Large intestine (tissue), 3 donors: ENCODE data around the gene ZNF775. TPM values are rescaled to one million over a fixed set of nuclear protein-coding genes. Genes with fewer than 3 reads are reported as not detected.

Experiments used
- DNase-seq, 2 donors: peaks; one replicate each; pipeline versions ENCODE4 v3.0.0 to v3.0.0-alpha.2; 2013
- H3K27ac ChIP-seq: one replicate; pipeline ENCODE4 v1.5.1; 2013; ENCODE audit warnings: low read length
- H3K27me3 ChIP-seq: 2 replicates; pipeline ENCODE4 v1.6.1; 2013; ENCODE audit warnings: low read length; ENCODE audit not compliant: control insufficient read depth, insufficient read depth
- H3K36me3 ChIP-seq: 2 replicates; pipeline ENCODE4 v1.6.1; 2013; ENCODE audit warnings: low read length; ENCODE audit not compliant: control insufficient read depth, insufficient read depth
- H3K4me1 ChIP-seq: one replicate; pipeline ENCODE4 v1.6.1; 2013; ENCODE audit warnings: low read length; ENCODE audit not compliant: control insufficient read depth, insufficient read depth
- H3K4me3 ChIP-seq: one replicate; pipeline ENCODE4 v1.5.1; 2013; ENCODE audit warnings: low read length
- H3K9me3 ChIP-seq: one replicate; pipeline ENCODE4 v1.6.1; 2013; ENCODE audit warnings: mild to moderate bottlenecking, low read depth, low read length, moderate library complexity; ENCODE audit not compliant: control insufficient read depth
- whole genome bisulfite sequencing: methylation state at CpG from one replicate; pipeline ENCODE4 v1.1.5; 2013; ENCODE audit warnings: low lambda C conversion rate; ENCODE audit not compliant: insufficient coverage; 5-methylcytosine and 5-hydroxymethylcytosine counted together
- polyA plus RNA-seq: library from polyadenylated mRNA; unstranded; fragments of 120-200 nt; gene quantifications from one replicate; pipeline ENCODE4 v1.2.1, GENCODE V29; 2013

Gene ZNF775
- polyA plus RNA-seq, 1 donor, result 5.2 TPM

DNA sequence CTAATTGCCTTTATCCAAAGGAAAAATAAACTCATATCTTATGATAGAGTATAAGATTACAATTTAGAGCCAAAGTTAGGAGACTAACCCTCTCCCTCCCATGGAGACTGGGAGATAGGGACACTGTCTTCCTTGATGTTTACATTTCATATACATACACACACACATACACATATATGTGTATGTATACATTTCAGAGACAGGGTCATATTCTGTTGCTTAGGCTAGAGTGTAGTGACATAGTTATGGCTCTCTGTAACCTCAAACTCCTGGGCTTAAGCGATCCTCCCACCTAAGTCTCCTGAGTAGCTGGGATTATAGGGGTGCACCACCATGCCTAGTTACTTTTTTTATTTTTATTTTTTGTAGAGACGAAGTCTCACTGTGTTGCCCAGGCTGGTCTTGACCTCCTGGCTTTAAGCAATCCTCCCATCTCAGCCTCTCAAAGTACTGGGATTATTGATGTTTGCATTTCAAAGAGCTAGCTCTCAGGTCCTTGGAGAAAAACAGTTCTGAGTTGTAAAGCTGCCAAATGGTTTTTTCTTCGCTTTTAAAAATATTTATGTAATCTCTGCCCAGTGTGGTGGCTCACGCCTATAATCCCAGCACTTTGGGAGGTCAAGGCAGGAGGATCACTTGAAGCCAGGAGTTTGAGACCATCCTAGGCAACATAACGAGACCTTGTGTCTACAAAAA lies 18.6 kb upstream of the ZNF775 start:
- H3K27ac ChIP-seq, result no peak overlapping the region
- no peak overlapping the region for H3K4me3 ChIP-seq
- no peaks in the 10 kb centered on the region for H3K4me1 ChIP-seq
- no peaks in the 10 kb centered on the region for H3K9me3 ChIP-seq
- no peak for DNase-seq
- 73% methylated on average over 2 of the region's 5 CpGs for WGBS
- no peaks in the 10 kb centered on the region for H3K27me3 ChIP-seq
- no peaks in the 10 kb centered on the region for H3K36me3 ChIP-seq

DNA sequence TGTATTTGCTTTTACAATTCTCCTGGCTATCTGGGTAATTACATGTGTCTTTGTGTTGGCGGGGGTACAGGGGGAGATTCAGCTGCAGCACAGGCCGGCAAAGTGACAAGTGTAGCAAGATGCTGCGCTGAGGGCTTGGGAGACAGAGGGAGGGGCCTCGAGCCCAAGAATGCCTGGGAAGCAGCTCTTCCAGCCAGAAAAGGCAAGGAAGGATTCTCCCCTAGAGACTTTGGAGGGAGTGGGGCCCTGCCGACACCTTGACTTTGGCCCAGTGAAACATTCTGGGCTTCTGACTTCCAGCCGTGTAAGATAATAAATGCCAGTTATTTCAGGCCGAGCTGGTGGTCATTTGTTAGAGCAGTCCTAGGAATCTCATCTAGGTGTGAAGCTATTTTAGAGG lies 17.7 kb upstream of the ZNF775 start:
- H3K36me3 ChIP-seq, result no peaks in the 10 kb centered on the region
- no peaks in the 10 kb centered on the region for H3K27me3 ChIP-seq
- WGBS, result 62% methylated on average over 2 of the region's 7 CpGs
- H3K4me3 ChIP-seq, result no peak overlapping the region
- no peaks in the 10 kb centered on the region for H3K9me3 ChIP-seq
- H3K27ac ChIP-seq, result no peak overlapping the region
- no peak for DNase-seq
- H3K4me1 ChIP-seq, result peaks cover 2% of the 10 kb centered on the region

- no CpG with 5 or more reads among the region's 18 CpGs for WGBS
- DNase-seq, result no peak
- Histone ChIP-seq H3K27ac (no peak overlapping the region), H3K4me3 (no peak overlapping the region), H3K4me1 (peaks cover 4% of the 10 kb centered on the region), H3K36me3 (no peaks in the 10 kb centered on the region), H3K27me3 (no peaks in the 10 kb centered on the region), H3K9me3 (no peaks in the 10 kb centered on the region)
Measured at GRCh38 chr7:150361807-150362621, 17.1 kb upstream of the ZNF775 start.

DNA sequence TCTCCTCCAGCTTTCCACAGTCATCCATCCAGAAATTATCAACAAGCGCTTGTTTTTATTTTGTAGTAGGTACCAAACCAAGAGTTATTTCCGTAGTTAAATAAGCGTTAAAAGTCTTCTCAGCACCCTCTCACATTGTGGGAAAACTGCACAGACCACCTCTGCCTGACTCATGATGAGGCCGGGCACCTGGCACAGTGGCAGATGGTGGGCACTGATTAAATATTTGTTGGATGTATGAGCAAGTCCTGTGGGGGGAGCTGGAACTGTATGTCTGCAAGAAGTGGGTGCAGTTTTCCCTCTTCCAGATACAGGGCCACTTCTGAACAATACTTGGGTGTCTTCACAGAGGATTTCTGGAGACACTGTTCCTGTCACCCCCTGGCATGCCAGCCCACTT lies 15.8 kb upstream of the ZNF775 start:
- no peak overlapping the region for H3K27ac ChIP-seq

GRCh38 chr7:150363872-150364271 lies 15.3 kb upstream of the ZNF775 start:
- no peaks in the 10 kb centered on the region for H3K36me3 ChIP-seq
- H3K27ac ChIP-seq, result no peak overlapping the region
- no peaks in the 10 kb centered on the region for H3K27me3 ChIP-seq
- no peak for DNase-seq
- H3K4me3 ChIP-seq, result no peak overlapping the region
- no peaks in the 10 kb centered on the region for H3K9me3 ChIP-seq
- 75% methylated on average over 1 of the region's 5 CpGs for WGBS
- H3K4me1 ChIP-seq, result peaks cover 13% of the 10 kb centered on the region

More for the DNA sequence above, 15.8 kb upstream of the ZNF775 start:
- no CpG with 5 or more reads among the region's 4 CpGs for WGBS
- Histone ChIP-seq H3K27me3 (no peaks in the 10 kb centered on the region), H3K9me3 (no peaks in the 10 kb centered on the region), H3K36me3 (no peaks in the 10 kb centered on the region), H3K4me3 (no peak overlapping the region), H3K4me1 (peaks cover 13% of the 10 kb centered on the region)
- no peak for DNase-seq

- no peak overlapping the region for H3K27ac ChIP-seq
- 92% methylated on average over 2 of the region's 10 CpGs for WGBS
- no peaks in the 10 kb centered on the region for H3K27me3 ChIP-seq
- no peak overlapping the region for H3K4me3 ChIP-seq
- H3K4me1 ChIP-seq, result peaks cover 20% of the 10 kb centered on the region
- peaks cover 5% of the 10 kb centered on the region for H3K36me3 ChIP-seq
- DNase-seq, result no peak
- H3K9me3 ChIP-seq, result no peaks in the 10 kb centered on the region
Measured at GRCh38 chr7:150365194-150365593, 13.9 kb upstream of the ZNF775 start.

GRCh38 chr7:150365673-150366398 lies 13.3 kb upstream of the ZNF775 start:
- peaks cover 8% of the 10 kb centered on the region for H3K36me3 ChIP-seq
- peaks cover 27% of the 10 kb centered on the region for H3K4me1 ChIP-seq
- H3K4me3 ChIP-seq, result no peak overlapping the region
- no peak overlapping the region for H3K27ac ChIP-seq
- no peaks in the 10 kb centered on the region for H3K27me3 ChIP-seq
- DNase-seq, result peak in 1 of 2 donors; percentile 31
- H3K9me3 ChIP-seq, result no peaks in the 10 kb centered on the region
- WGBS, result no CpG with 5 or more reads among the region's 5 CpGs

- WGBS, result 100% methylated on average over 1 of the region's 8 CpGs
- Histone ChIP-seq H3K9me3 (peaks cover 2% of the 10 kb centered on the region), H3K4me1 (peaks cover 36% of the 10 kb centered on the region), H3K4me3 (peak overlapping the region; percentile 61), H3K36me3 (peaks cover 24% of the 10 kb centered on the region), H3K27ac (peak overlapping the region; percentile 88), H3K27me3 (no peaks in the 10 kb centered on the region)
- DNase-seq, result peak in 1 of 2 donors; percentile 71
Measured at GRCh38 chr7:150367677-150368095, 11.4 kb upstream of the ZNF775 start.

DNA sequence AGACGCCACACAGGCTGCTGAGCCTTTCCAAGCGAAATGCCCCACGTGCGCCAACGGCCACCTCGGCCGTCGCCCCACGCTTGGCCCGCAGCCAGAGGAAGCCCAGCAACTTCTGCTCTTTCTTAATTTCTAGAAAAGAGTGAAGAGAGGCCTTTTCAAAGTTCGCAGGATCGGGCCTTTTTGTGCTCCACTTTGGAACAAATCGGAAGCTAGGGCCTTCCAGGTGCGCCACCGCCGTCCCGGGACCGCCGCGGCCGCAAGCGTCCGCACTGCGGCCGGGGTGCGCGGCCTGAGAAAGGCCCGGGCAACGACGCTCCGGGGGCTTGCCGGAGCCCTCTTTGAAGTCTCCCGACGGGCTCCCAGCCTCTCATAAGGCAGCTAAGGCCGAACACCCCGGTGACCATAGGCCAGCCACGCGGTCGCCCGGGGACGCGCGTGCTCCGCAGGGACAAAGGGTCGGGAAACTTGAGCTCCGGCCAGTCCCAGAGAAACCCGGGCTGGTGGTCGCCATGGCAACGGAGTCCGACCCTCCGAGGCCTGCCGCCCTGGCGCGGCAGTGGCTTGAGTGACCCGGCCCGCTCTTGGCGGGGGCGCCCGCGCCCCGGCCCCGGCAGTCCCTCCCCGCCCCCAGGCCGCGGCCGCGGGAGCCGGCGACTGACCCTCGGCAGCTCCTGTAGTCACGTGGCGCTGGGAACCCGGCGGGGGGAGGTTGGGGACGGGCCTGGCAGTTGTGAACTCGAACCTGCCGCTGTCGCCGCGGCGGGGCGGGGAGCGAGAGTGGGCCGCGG lies 10.8 kb upstream of the ZNF775 start, which contains the start of gene REPIN1:
Gene REPIN1, plus strand, starts transcription at position 727 of the 788 bp plus-strand sequence. CDS start 890 bp downstream, outside the sequence.
- Histone ChIP-seq H3K27me3 (no peaks in the 10 kb centered on the region), H3K36me3 (peaks cover 30% of the 10 kb centered on the region), H3K4me1 (peaks cover 42% of the 10 kb centered on the region), H3K9me3 (peaks cover 2% of the 10 kb centered on the region), H3K4me3 (peak within 1 kb of the TSS; percentile 82), H3K27ac (peak within 1 kb of the TSS; percentile 94)
- peak; percentile 84 to 94 for DNase-seq
- WGBS, result no CpG with 5 or more reads among the region's 85 CpGs
